Stimulated activated CD4-positive, alpha-beta T cell treated with anti-CD3 and anti-CD28 coated beads, Interleukin-1b, Interleukin-23, amount 100 ng/mL, for 24 hours (primary cell): Measurements from ENCODE around the gene TUBGCP3.
"Not testable (repeated sequence)": the region's sequence is repeated elsewhere in the genome, so short reads cannot be mapped to it uniquely, and the experiment has no call there.

ENCODE experiments used
- DNase-seq, 4 experiments: peaks; one replicate each; pipeline ENCODE4 v3.0.0-alpha.2; 2020; ENCODE audit warnings: low read depth in 4 of 4, low spot score in 1 of 4

TUBGCP3 gene

DNA sequence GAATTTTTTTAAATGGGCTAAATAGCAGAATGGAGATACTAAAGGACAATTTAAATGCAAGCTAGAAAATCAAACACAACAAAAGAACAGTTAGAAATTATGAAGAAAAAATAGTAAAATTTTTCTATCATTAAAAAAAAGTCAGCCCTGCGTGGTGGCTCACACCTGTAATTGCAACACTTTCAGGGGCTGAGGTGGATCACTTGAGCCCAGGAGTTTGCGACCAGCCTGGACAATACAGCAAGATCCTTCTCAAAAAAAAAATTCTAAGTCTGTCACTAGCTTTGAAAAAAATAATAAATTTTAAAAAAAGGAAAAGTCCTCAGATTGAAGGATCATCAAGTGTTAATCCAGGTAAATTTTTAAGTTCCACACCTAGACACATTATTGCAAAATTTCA, 7.7 kb downstream of the TUBGCP3 start:
- no peak for DNase-seq

GRCh38 chr13:112579310-112579843, 8.6 kb downstream of the TUBGCP3 start:
- no peak for DNase-seq

DNA sequence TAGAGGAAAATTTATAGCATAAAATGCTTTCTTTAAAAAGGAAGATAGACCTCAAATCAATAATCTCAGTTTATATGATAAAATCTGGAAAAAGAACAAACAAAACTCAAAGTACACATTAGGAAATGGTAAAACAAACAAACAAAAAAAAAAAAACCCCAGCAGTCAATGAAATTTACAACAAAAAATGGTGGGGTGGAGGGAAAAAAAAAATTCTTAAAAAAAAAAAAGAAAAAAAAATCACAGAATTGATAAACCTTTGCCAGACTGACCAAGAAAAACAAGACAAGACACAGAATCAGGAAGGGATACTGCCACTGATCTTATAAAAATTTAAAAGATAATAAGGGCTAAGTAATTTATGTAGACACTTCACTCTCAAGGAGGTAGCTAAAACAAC, 11.2 kb downstream of the TUBGCP3 start:
- DNase-seq: no peak

GRCh38 chr13:112576191-112576590, 11.8 kb downstream of the TUBGCP3 start:
- DNase-seq: no peak

DNA sequence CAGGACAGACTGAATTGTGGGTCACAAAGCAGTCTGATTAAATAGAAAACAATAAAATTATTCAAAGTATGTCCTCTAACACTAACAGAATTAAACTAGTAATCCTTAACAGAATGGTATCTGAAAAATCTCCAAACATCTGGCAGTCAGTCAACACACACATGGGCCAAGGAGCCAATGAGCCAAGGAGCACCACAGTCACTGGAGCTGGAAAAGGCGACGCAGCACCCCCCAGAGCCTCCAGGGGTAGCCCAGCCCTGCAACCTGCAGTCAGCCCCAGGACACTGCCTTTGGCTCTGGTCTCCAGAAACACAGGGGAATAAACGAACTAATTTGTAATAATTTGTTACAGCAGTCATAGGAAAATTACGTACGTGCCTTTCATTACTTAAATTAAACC, 12.3 kb downstream of the TUBGCP3 start:
- no peak for DNase-seq

- DNase-seq: no peak
Observed at GRCh38 chr13:112574834-112575613, 12.9 kb downstream of the TUBGCP3 start.

GRCh38 chr13:112574416-112574815, 13.5 kb downstream of the TUBGCP3 start:
- DNase-seq: no peak

DNA sequence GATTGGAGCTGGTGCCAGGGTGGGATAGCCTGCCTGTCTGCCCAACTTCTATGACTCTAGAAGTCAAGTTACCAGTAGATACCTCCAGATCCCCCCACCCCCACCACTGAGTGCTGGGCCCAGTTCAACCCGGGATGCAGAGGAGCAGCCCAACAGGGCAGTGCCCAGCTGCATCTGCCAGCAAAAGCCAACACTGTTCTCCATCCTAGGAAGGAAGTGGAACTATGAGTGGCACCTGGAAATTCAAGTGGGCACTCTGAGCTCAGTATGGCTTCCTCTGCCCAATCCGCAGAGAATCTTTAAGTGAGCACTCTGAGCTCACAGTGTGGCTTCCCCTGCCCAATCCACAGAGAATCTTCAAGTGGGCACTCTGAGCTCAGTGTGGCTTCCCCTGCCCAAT, 14.2 kb downstream of the TUBGCP3 start:
- no peak for DNase-seq

DNA sequence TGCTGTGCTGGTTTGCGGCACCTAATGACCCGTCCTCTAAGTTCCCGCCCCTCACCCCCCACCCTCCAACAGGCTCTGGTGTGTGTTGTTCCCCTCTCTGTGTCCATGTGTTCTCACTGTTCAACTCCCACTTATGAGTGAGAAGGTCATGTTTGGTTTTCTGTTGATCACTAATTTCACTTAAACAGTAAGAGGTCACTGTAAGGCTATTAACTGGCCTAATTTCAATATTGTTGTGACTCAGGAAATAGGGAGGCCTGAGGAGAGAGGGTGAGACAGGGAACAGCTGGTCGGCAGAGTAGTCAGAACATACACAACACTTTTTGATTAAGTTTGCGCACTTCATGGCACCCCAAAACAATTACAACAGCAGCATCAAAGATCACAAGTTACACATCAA, 15.6 kb downstream of the TUBGCP3 start:
- no peak for DNase-seq

- no peak for DNase-seq
Observed at GRCh38 chr13:112569821-112570220, 18.1 kb downstream of the TUBGCP3 start.

- no peak for DNase-seq
Observed at GRCh38 chr13:112567161-112567862, 20.6 kb downstream of the TUBGCP3 start.

DNA sequence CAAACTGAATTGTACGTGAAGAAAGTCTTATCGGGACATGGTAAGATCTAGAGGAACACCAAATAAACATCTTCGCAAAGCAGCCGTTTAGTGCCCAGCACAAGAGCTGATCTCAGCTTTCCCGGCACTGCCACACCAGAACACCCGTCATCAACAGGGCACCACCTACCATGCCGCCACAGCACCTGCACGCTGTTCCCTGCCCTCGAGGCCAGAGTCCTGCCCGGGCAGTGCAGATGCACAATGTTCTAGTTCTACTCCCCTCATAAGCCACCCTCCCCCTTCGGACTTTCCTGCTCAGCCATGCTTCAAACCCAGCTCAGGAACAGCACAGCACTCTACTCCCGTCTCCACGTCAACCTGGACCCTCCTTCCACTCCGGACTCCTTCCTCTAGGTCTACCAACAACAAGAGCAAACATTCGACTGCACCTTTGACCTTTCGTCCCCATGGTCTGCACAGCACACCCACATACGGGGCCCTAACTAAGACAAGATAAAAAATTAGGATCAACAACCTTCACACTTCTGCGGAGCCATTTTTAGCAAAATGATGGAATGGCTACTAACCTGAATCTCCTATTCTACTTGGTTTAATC, 25.1 kb downstream of the TUBGCP3 start:
- no peak for DNase-seq

DNA sequence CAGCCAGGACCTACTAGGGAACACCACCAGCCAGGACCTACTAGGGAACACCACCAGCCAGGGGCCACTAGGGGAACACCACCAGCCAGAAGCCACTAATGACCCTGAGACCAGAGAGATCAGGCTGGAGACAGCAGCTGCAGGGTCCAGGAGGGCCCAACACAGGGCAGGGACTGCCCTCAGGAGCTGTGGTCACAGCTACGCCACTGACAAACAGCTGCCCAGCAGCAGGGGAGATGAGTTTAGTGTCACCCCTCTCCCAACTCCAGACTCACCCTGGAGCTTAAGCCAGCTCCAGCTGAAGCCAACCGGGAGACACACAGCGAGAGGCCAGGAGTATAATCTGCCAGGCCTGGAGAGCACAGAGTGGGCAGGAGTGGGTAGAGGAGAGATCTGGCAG, 25.7 kb downstream of the TUBGCP3 start:
- no peak for DNase-seq

GRCh38 chr13:112561478-112561877, 26.5 kb downstream of the TUBGCP3 start:
- no peak for DNase-seq

DNA sequence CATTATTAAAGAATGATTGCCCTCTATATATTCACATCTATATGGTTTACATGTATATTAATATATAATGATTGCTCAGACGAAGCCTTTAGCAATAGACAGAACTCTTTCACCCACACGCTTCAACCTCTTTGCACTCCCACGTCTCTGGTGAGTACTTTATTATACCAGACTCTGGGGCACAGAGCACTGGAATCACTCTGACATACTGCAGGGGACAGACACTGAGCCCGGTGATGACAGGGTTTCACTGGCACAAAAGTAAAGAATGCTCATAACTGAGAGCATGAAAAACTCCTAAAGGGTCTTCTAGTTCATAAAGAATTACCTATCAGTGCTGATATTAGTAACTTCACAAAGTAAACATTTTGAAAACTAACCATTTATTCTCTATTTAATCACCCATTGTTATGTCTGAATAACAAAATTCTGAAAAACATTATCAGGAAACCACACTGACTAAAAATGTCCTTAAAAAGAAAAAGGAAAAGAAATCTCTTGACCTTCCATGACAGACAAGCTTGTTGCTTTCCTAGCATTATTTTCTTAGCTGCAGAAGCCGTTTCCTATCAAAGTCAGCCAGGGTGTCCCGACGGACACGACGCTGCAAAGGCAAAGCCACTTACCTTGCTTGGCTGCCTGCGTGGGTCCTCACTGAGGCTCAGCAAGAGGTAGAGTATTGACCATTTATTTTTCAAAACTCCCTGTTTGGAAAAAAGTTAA, 29.1 kb downstream of the TUBGCP3 start:
- no peak for DNase-seq

GRCh38 chr13:112556600-112556999, 31.4 kb downstream of the TUBGCP3 start:
- no peak for DNase-seq

GRCh38 chr13:112554214-112554850, 33.6 kb downstream of the TUBGCP3 start:
- DNase-seq: no peak

DNA sequence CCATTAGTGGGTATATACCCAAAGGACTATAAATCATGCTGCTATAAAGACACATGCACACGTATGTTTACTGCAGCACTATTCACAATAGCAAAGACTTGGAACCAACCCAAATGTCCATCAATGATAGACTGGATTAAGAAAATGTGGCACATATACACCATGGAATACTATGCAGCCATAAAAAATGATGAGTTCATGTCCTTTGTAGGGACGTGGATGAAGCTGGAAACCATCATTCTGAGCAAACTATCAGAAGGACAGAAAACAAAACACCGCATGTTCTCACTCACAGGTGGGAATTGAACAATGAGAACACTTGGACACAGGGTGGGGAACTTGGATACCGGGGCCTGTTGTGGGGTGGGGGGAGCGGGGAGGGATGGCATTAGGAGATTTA, 39.0 kb downstream of the TUBGCP3 start:
- not testable (repeated sequence) for DNase-seq

DNA sequence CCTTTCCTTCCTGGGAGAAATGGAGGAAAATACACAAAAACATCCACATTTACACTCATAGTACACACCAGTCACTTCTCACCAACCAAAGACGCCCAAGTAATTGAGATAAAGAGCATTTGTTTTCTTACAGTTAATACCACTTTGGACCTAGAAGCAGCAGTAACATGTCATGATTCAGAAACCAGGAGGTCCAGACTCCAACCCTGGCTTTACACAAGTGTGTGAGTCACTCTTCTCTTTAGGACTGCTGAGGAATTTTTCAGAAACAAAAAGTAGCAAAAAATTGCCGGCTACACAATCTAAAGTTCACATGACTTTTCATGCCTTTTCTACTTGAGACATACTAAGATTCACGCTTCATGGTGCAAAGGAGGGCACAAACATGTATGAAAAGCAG, 42.1 kb downstream of the TUBGCP3 start:
- DNase-seq: no peak

- no peak for DNase-seq
Observed at GRCh38 chr13:112532837-112533745, 54.9 kb downstream of the TUBGCP3 start.
